ENCODE results near the gene MAP3K2. TPM values are rescaled to one million over a fixed set of nuclear protein-coding genes. Genes with fewer than 3 reads are reported as not detected.

Gene MAP3K2
- total and polyA plus RNA-seq, 4 experiments from 2014 or later: 42.5 to 87.2 (median 74.5) TPM

GRCh38 chr2:127255146-127255545, 132.6 kb downstream of the MAP3K2 start:
- Mint-ChIP-seq H3K27me3 (no peaks in the 10 kb centered on the region), H3K4me3 (no peak overlapping the region), H3K9me3 (no peaks in the 10 kb centered on the region), H3K36me3 (peaks cover 39 to 48% of the 10 kb centered on the region in 2 donors), H3K27ac (peak overlapping the region in 4 of 7 donors; percentile 2 to 73 (median 10)), H3K4me1 (peaks cover 0 to 1% (median 0%) of the 10 kb centered on the region in 4 donors)
- POLR2A ChIA-PET (ENCODE audit: partially characterized antibody): no interaction called here
- Histone ChIP-seq H3K9me3 (ENCODE audit: control insufficient read depth in 1 of 2, low read length in 2 of 2) (no peaks in the 10 kb centered on the region), H3K4me3 (ENCODE audit: low read length in 2 of 2) (no peak overlapping the region), H3K4me1 (ENCODE audit: insufficient read depth, low read length) (no peaks in the 10 kb centered on the region), H3K27ac (ENCODE audit: low read depth, low read length) (no peak overlapping the region), H3K27me3 (ENCODE audit: insufficient read depth, low read length) (no peaks in the 10 kb centered on the region), H3K36me3 (ENCODE audit: insufficient read depth, low read length) (peaks cover 28% of the 10 kb centered on the region)
- intact Hi-C loops (cut with micrococcal nuclease): no loop called here
- DNase-seq: no peak
- CTCF ChIA-PET (ENCODE audit: partially characterized antibody): no interaction called here

GRCh38 chr2:127254386-127254981, 133.3 kb downstream of the MAP3K2 start:
- H3K9me3 ChIP-seq (ENCODE audit: control insufficient read depth in 1 of 2, low read length in 2 of 2): no peaks in the 10 kb centered on the region
- ChIA-PET POLR2A (ENCODE audit: partially characterized antibody) (no interaction called here), CTCF (ENCODE audit: partially characterized antibody) (no interaction called here)
- intact Hi-C loops (cut with micrococcal nuclease): no loop called here
- H3K27ac Mint-ChIP-seq: peak overlapping the region in 3 of 7 donors; percentile 13 to 70 (median 64)
- no peaks in the 10 kb centered on the region for H3K27me3 Mint-ChIP-seq
- no peaks in the 10 kb centered on the region for H3K27me3 ChIP-seq (ENCODE audit: insufficient read depth, low read length)
- H3K36me3 ChIP-seq (ENCODE audit: insufficient read depth, low read length): peaks cover 21% of the 10 kb centered on the region
- peaks cover 36 to 43% of the 10 kb centered on the region in 2 donors for H3K36me3 Mint-ChIP-seq
- H3K27ac ChIP-seq (ENCODE audit: low read depth, low read length): no peak overlapping the region
- H3K4me3 ChIP-seq (ENCODE audit: low read length in 2 of 2): no peak overlapping the region
- no peak overlapping the region for H3K4me3 Mint-ChIP-seq
- DNase-seq: no peak
- H3K9me3 Mint-ChIP-seq: no peaks in the 10 kb centered on the region
- H3K4me1 Mint-ChIP-seq: peaks cover 0 to 1% (median 0%) of the 10 kb centered on the region in 4 donors
- no peaks in the 10 kb centered on the region for H3K4me1 ChIP-seq (ENCODE audit: insufficient read depth, low read length)

Small RNA genes within 50 kb of the gene (microRNA-seq; reads per million reads assigned to microRNA genes)
- gene MIR4783 (ENCODE audit: borderline microRNAs expressed, borderline number of aligned reads, borderline replicate concordance): not detected

Other genes starting within 250 kb of the MAP3K2 start
- not detected for gene CYP27C1, start 167.7 kb downstream of the MAP3K2 start, total RNA-seq
- not detected for gene CYP27C1, start 167.7 kb downstream of the MAP3K2 start, polyA plus RNA-seq
- gene ERCC3, start 93.8 kb downstream of the MAP3K2 start, total RNA-seq: 10 to 100 TPM; 59.2 to 62.9 TPM
- gene ERCC3, start 93.8 kb downstream of the MAP3K2 start, polyA plus RNA-seq: 10 to 100 TPM; 22.3 to 29.3 TPM
- gene PROC, start 30.5 kb upstream of the MAP3K2 start, total RNA-seq: not detected
- gene PROC, start 30.5 kb upstream of the MAP3K2 start, polyA plus RNA-seq: not detected
- 10 to 100 TPM; 55.2 to 59.7 TPM for gene IWS1, start 138.5 kb upstream of the MAP3K2 start, total RNA-seq
- gene IWS1, start 138.5 kb upstream of the MAP3K2 start, polyA plus RNA-seq: 10 to 100 TPM in 1 of 2 donors, 1 to 10 TPM in 1; 4.4 to 39.6 TPM
- not detected for gene MYO7B, start 147.7 kb upstream of the MAP3K2 start, total RNA-seq
- not detected for gene MYO7B, start 147.7 kb upstream of the MAP3K2 start, polyA plus RNA-seq

All from CD4-positive, alpha-beta memory T cell (primary cell).